Measurements from ENCODE around the gene DTNA.

DTNA gene

GRCh38 chr18:34773961-34774766 is 64.1 kb downstream of the DTNA start:
- DNase-seq, result no peak

- DNase-seq, result no peak
These were observed 65.4 kb downstream of the DTNA start for GRCh38 chr18:34775461-34775860.

- DNase-seq, result no peak
These were observed 69.0 kb downstream of the DTNA start for GRCh38 chr18:34779112-34779511.

GRCh38 chr18:34780856-34781255 is 70.8 kb downstream of the DTNA start:
- no peak for DNase-seq

GRCh38 chr18:34783501-34783900 is 73.4 kb downstream of the DTNA start:
- no peak for DNase-seq

- no peak for DNase-seq
These were observed 76.2 kb downstream of the DTNA start for GRCh38 chr18:34786162-34786741.

GRCh38 chr18:34787931-34788532 is 77.9 kb downstream of the DTNA start:
- peak in 1 of 2 donors; percentile 12 for DNase-seq

- DNase-seq, result no peak
These were observed 79.8 kb downstream of the DTNA start for GRCh38 chr18:34789768-34790344.

GRCh38 chr18:34794348-34794747 is 84.2 kb downstream of the DTNA start:
- no peak for DNase-seq

- no peak for DNase-seq
These were observed 85.1 kb downstream of the DTNA start for GRCh38 chr18:34795070-34795732.

- no peak for DNase-seq
These were observed 86.0 kb downstream of the DTNA start for GRCh38 chr18:34796035-34796657.

- no peak for DNase-seq
These were observed 89.2 kb downstream of the DTNA start for GRCh38 chr18:34799291-34799690.

GRCh38 chr18:34800381-34800780 is 90.3 kb downstream of the DTNA start:
- no peak for DNase-seq

- no peak for DNase-seq
These were observed 91.7 kb downstream of the DTNA start for GRCh38 chr18:34801774-34802173.

GRCh38 chr18:34802959-34803358 is 92.9 kb downstream of the DTNA start:
- DNase-seq, result no peak

GRCh38 chr18:34803877-34804400 is 93.8 kb downstream of the DTNA start:
- no peak for DNase-seq

GRCh38 chr18:34805103-34805877 is 95.2 kb downstream of the DTNA start:
- no peak for DNase-seq

- DNase-seq, result no peak
These were observed 95.8 kb downstream of the DTNA start for GRCh38 chr18:34805878-34806351.

- no peak for DNase-seq
These were observed 96.4 kb downstream of the DTNA start for GRCh38 chr18:34806527-34806926.

- no peak for DNase-seq
These were observed 97.2 kb downstream of the DTNA start for GRCh38 chr18:34807106-34807796.

GRCh38 chr18:34808389-34808788 is 98.3 kb downstream of the DTNA start:
- no peak for DNase-seq

Measured in bone marrow (tissue), 2 donors.